Bronchial epithelial cell (primary cell): ENCODE measurements around the gene MT1G. TPM values are rescaled to one million over a fixed set of nuclear protein-coding genes. Genes with fewer than 3 reads are reported as not detected.

Source experiments
- DNase-seq: peaks from one replicate; pipeline ENCODE4 v3.0.0-alpha.2; 2010; ENCODE audit warnings: low read depth
- FAIRE-seq: peaks from 2 replicates; lab custom pipeline; 2011; peaks lifted over from hg19 to GRCh38; lab: Jason Lieb, UNC
- H3K27me3 ChIP-seq: 2 replicates; pipeline ENCODE4 v1.5.1; 2011; ENCODE audit warnings: low read length; ENCODE audit not compliant: control insufficient read depth, insufficient read depth
- H3K36me3 ChIP-seq: 2 replicates; pipeline ENCODE4 v1.5.1; 2011; ENCODE audit warnings: low read length; ENCODE audit not compliant: control insufficient read depth, insufficient read depth
- H3K4me3 ChIP-seq: 2 replicates; pipeline ENCODE4 v1.5.1; 2011; ENCODE audit warnings: mild to moderate bottlenecking, low read depth, low read length, control low read depth
- CTCF ChIP-seq: IDR thresholded peaks from 2 replicates; pipeline ENCODE4 v1.5.1; 2011; ENCODE audit warnings: mild to moderate bottlenecking, moderate library complexity, low read length, control low read depth, inconsistent platforms; ENCODE audit not compliant: insufficient read depth, severe bottlenecking
- total RNA-seq: library from RNA; depleted of rRNA; stranded (reverse); fragments of >200 nt; gene quantifications from 2 replicates; pipeline ENCODE4 v1.2.1, GENCODE V29; 2014

Gene MT1G
- total RNA-seq, 1 donor from 2014 or later, result not detected

GRCh38 chr16:56632848-56633365, 35.0 kb downstream of the MT1G start:
- FAIRE-seq (no peak), DNase-seq (no peak)
- Histone ChIP-seq H3K36me3 (no peaks in the 10 kb centered on the region), H3K4me3 (no peak overlapping the region), H3K27me3 (peaks cover 25% of the 10 kb centered on the region)
- no peak for TF ChIP-seq CTCF

GRCh38 chr16:56632156-56632847, 35.6 kb downstream of the MT1G start, which contains the start of gene MT1M:
Gene MT1M, plus strand, starts transcription at chr16:56632659. Its CDS starts 73 bp downstream, at chr16:56632732.
- H3K4me3 ChIP-seq, result peak within 1 kb of the TSS; percentile 41
- no peak for FAIRE-seq

GRCh38 chr16:56631832-56632155, 36.1 kb downstream of the MT1G start:
- peak overlapping the region; percentile 41 for H3K4me3 ChIP-seq
- no peaks in the 10 kb centered on the region for H3K36me3 ChIP-seq
- H3K27me3 ChIP-seq, result peaks cover 24% of the 10 kb centered on the region
- no peak for FAIRE-seq
- TF ChIP-seq CTCF, result no peak
- no peak for DNase-seq

More at GRCh38 chr16:56632156-56632847, 35.6 kb downstream of the MT1G start, which contains the start of gene MT1M:
- TF ChIP-seq CTCF, result no peak
- no peak for DNase-seq
- Histone ChIP-seq H3K36me3 (no peaks in the 10 kb centered on the region), H3K27me3 (peaks cover 24% of the 10 kb centered on the region)

GRCh38 chr16:56631197-56631596, 36.7 kb downstream of the MT1G start:
- Histone ChIP-seq H3K27me3 (peaks cover 21% of the 10 kb centered on the region), H3K36me3 (no peaks in the 10 kb centered on the region), H3K4me3 (no peak overlapping the region)
- TF ChIP-seq CTCF, result no peak
- FAIRE-seq (no peak), DNase-seq (no peak)

GRCh38 chr16:56630134-56630533, 37.7 kb downstream of the MT1G start:
- FAIRE-seq, result no peak
- Histone ChIP-seq H3K4me3 (no peak overlapping the region), H3K36me3 (no peaks in the 10 kb centered on the region), H3K27me3 (peaks cover 11% of the 10 kb centered on the region)
- DNase-seq, result no peak
- no peak for TF ChIP-seq CTCF
